Measurements from ENCODE around the gene DOCK11.

- TF ChIP-seq CTCF (IDR thresholded peaks at IDR 0.05) (no peak), POLR2A (IDR thresholded peaks at IDR 0.05) (no peak)
Observed at GRCh38 chrX:118508635-118509034, 13.0 kb downstream of the DOCK11 start.

Measured in body of pancreas (tissue), 4 donors.